Heart right ventricle (tissue), 16 donors: Measurements from ENCODE around the gene USP2. TPM values are rescaled to one million over a fixed set of nuclear protein-coding genes. Genes with fewer than 3 reads are reported as not detected.

Source experiments
- ATAC-seq, 8 donors: fragments of 200-7000 bp; cut with Tn5 transposase; one replicate each; pipeline ENCODE4 v1.9.1; 2020; ENCODE audit warnings: mild to moderate bottlenecking in 8 of 8, moderate library complexity in 8 of 8, moderate number of reproducible peaks in 1 of 8
- DNase-seq, 2 donors: peaks; one replicate each; pipeline ENCODE4 v3.0.0-alpha.2; 2020
- H3K27ac ChIP-seq, 10 donors: fragments of 200-600 bp; sonication (generic) in 2 of 10; one replicate each; pipeline versions ENCODE4 v1.5.0 to v1.8.0; 2020 to 2022; ENCODE audit warnings: mild to moderate bottlenecking in 3 of 10
- H3K27me3 ChIP-seq, 7 donors: fragments of 200-600 bp; one replicate each; pipeline ENCODE4 v1.8.0; 2021 to 2022; ENCODE audit warnings: mild to moderate bottlenecking in 2 of 7
- H3K36me3 ChIP-seq, 9 donors: fragments of 200-600 bp; sonication (generic) in 1 of 9; one replicate each; pipeline versions ENCODE4 v1.5.0 to v1.8.0; 2020 to 2022; ENCODE audit warnings: mild to moderate bottlenecking in 2 of 9
- H3K4me1 ChIP-seq, 9 donors: fragments of 200-600 bp; sonication (generic) in 1 of 9; one replicate each; pipeline versions ENCODE4 v1.5.0 to v1.8.0; 2020 to 2022; ENCODE audit warnings: mild to moderate bottlenecking in 4 of 9
- H3K4me3 ChIP-seq, 10 donors: fragments of 200-600 bp; sonication (generic) in 2 of 10; one replicate each; pipeline versions ENCODE4 v1.5.0 to v1.8.0; 2020 to 2022; ENCODE audit warnings: mild to moderate bottlenecking in 7 of 10, moderate library complexity in 2 of 10
- H3K9me3 ChIP-seq, 11 donors: fragments of 200-600 bp in 10 of 11; sonication (generic) in 2 of 11; one replicate each; pipeline versions ENCODE4 v1.5.0 to v1.8.0; 2013 to 2022; ENCODE audit warnings: mild to moderate bottlenecking in 2 of 11, control low read depth in 1 of 11, moderate library complexity in 1 of 11
- CTCF ChIP-seq, 9 donors: fragments of 200-600 bp; sonication (generic) in 2 of 9; IDR thresholded peaks; one replicate each; pipeline versions ENCODE4 v1.5.0 to v1.8.0; 2021 to 2022; ENCODE audit warnings: antibody characterized with exemption in 9 of 9, mild to moderate bottlenecking in 5 of 9, moderate library complexity in 1 of 9
- WGBS, 2 donors: extraction: QIAGEN DNeasy Blood & Tissue Kit; methylation state at CpG; one replicate each; pipeline ENCODE4 v1.1.7; 2013; ENCODE audit warnings: inconsistent platforms in 1 of 2; 5-methylcytosine and 5-hydroxymethylcytosine counted together
- intact Hi-C, 10 donors: fragments of 100-400 bp; cut with DNase I; formaldehyde crosslinking; loops; one replicate each; pipeline versions ENCODE4 v1.11.1 to v1.14.2; 2022
- polyA plus RNA-seq, 2 donors: library from polyadenylated mRNA; stranded (reverse); fragments of 200-250 nt; gene quantifications; one replicate each; pipeline ENCODE4 v1.2.3, GENCODE V29; 2013
- total RNA-seq, 10 donors: library from RNA; stranded (reverse); fragmentation: NEBNext Ultra II Directional in 3 of 10; extraction: Animal tissue kit (Norgen Biotek cat#: 25700) in 3 of 10; gene quantifications; one replicate each; pipeline versions ENCODE4 v1.2.1 to v1.2.4, GENCODE V29; 2021 to 2023
- donor health status: Arrhythmogenic right ventricular cardiomyopathy.
- donor health status: ischemic (EF 13 %, LVEDD 7.1; RV severe dilation, severe dysfunction).
- donor health status: healthy with polysubstance abuse.
- donor health status: DM: no; HTN: yes; CAD: no.
- donor health status: DM: no; HTN: no; CAD: no.
- donor health status: ischemic (EF 25% LVEDD 6.9; RV normal size, moderate dysfunction).
- donor health status: ischemic (EF 25% LVEDD 5.7; RV mildly dilated, moderate dysfunction).
- donor health status: healthy.
- donor health status: DM: yes; HTN: yes; CAD: no.
- donor health status: Ischemic cardiomyopathy.
- donor health status: ischemic (EF 35%, LVEDD 5.7; RV mildly dilated, moderate dysfunction).
- donor health status: nonischemic (EF 11% LVEDD 7.7; RV severe dilation, severe dysfunction).
- donor health status: DM: yes; HTN: yes; CAD: no.
- donor health status: PGD.
- donor health status: ischemic (EF 29% LVEDD 5.4; RV normal size, mild dysfunction).
- donor health status: nonischemic (EF 23%, LVEDD 6.1; RV moderate dilation, normal function).

Gene USP2
- total and polyA plus RNA-seq, 12 donors: 42.0 to 183 (median 130) TPM

DNA sequence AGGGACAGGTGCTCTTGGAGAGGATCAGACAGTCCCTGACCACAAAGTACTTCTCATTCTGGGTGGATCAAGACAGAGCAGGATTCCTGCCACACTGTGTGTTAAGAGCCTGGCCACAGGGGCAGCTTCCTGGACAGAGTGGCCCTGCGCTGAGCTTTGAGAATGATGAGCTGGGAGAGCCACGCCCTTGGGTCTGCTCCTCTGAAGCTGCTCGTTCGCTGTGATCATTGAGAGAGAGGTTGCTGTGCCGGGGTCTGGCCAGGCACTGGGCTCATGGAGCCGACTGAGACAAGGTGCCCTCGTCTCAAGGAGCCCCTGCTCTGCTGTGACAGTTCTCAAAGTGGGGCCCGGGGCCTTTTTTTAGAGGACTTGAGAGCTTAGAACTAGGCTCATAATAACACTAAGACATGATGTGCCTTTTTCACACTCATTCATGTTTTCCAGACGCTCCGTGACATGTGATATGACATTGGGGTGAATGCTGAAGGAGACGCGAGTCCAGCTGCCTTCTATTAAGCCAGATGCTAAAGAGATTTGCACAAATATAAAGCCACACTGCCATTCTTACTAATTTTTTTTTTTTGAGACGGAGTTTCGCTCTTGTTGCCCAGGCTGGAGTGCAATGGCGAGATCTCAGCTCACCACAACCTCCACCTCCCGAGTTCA is 33.4 kb downstream of the USP2 start:
- Histone ChIP-seq H3K4me1 (peaks cover 2 to 21% (median 12%) of the 10 kb centered on the region in 9 donors), H3K27me3 (no peaks in the 10 kb centered on the region), H3K9me3 (no peaks in the 10 kb centered on the region), H3K27ac (peak overlapping the region in 2 of 10 donors; percentile 13 to 46), H3K4me3 (no peak overlapping the region), H3K36me3 (no peaks in the 10 kb centered on the region)
- DNase-seq: no peak
- WGBS, 2 donors: 74 to 75% methylated on average over 16 of the region's 16 CpGs
- no peak for TF ChIP-seq CTCF (IDR thresholded peaks at IDR 0.05)
- intact Hi-C loops: loop anchor here in 1 of 10 donors (10.0 kb wide), 1 partner anchor 127 kb away; no protein-coding TSS in a partner anchor
- no peak for ATAC-seq

DNA sequence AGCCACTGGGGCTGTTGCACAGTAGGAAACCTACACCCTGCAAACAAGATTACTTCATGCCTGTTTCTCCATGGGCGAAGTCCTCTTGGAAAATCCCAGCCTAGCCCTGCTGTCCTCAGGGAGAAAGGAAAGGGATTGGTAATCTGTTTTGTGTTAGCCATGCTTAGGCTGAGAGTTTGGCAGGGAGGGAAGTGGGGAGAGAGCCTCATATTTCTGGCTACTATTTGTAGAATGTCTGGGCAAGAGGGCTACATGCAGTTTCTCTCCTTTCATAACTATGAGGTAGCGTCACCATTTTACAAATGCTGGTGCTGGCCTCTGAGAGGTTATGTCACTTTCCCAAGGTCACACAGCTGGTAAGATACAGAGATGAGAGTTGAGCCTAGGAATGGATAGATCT is 34.2 kb downstream of the USP2 start:
- intact Hi-C loops: loop anchor here in 1 of 10 donors (10.0 kb wide), 1 partner anchor 128 kb away; no protein-coding TSS in a partner anchor
- Histone ChIP-seq H3K27ac (peak overlapping the region in 1 of 10 donors; percentile 30), H3K4me1 (peaks cover 0 to 13% (median 3%) of the 10 kb centered on the region in 9 donors), H3K9me3 (no peaks in the 10 kb centered on the region), H3K4me3 (no peak overlapping the region), H3K27me3 (peaks cover 0 to under 1% (median 0%) of the 10 kb centered on the region in 7 donors), H3K36me3 (no peaks in the 10 kb centered on the region)
- ATAC-seq (peak in 3 of 8 donors; percentile 6 to 22 (median 14)), DNase-seq (no peak)
- TF ChIP-seq CTCF (IDR thresholded peaks at IDR 0.05): no peak
- WGBS, 2 donors: 70 to 80% methylated on average over 2 of the region's 2 CpGs

GRCh38 chr11:119346605-119347004 is 34.9 kb downstream of the USP2 start, which contains the start of gene MFRP:
TSS of gene MFRP (minus strand) at chr11:119346705. CDS start at chr11:119346513, 192 bp downstream.
- TF ChIP-seq CTCF (IDR thresholded peaks at IDR 0.05): no peak
- Histone ChIP-seq H3K27ac (peak within 1 kb of the TSS in 1 of 10 donors; percentile 30), H3K4me3 (no peak within 1 kb of the TSS), H3K4me1 (peaks cover under 1 to 16% (median 3%) of the 10 kb centered on the region in 9 donors), H3K27me3 (peaks cover 0 to 7% (median 0%) of the 10 kb centered on the region in 7 donors), H3K36me3 (no peaks in the 10 kb centered on the region), H3K9me3 (no peaks in the 10 kb centered on the region)
- no peak for DNase-seq
- ATAC-seq: no peak
- 73 to 87% methylated on average over 6 of the region's 6 CpGs for WGBS, 2 donors
- intact Hi-C loops: loop anchor here in 1 of 10 donors (10.0 kb wide), 1 partner anchor 128 kb away; no protein-coding TSS in a partner anchor

DNA sequence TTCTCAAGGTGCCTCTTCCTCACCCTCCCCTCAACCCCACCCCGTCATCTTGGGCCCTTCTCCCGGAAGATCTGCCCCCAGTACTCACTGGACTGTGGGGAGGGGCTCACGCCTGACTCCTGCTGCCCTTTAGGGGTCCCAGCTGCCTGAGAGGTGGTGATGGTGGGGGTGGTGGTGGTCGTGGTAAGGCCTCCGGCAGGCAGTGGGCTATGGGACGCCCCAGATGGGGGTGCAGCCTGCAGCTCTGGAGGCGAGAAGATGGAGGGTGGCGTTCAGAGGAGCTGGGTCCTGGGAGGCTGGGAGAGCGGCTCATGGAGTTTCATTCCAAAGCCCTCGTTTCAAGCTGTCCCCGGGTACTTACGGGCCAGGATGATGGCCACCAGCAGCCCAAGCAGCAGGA is 35.8 kb downstream of the USP2 start:
- ATAC-seq: no peak
- TF ChIP-seq CTCF (IDR thresholded peaks at IDR 0.05): no peak
- Histone ChIP-seq H3K4me1 (peaks cover 8 to 25% (median 12%) of the 10 kb centered on the region in 9 donors), H3K9me3 (no peaks in the 10 kb centered on the region), H3K4me3 (no peak overlapping the region), H3K27me3 (peaks cover 0 to 16% (median 0%) of the 10 kb centered on the region in 7 donors), H3K36me3 (no peaks in the 10 kb centered on the region), H3K27ac (no peak overlapping the region)
- 88 to 92% methylated on average over 12 of the region's 12 CpGs for WGBS, 2 donors
- no peak for DNase-seq
- intact Hi-C loops: loop anchor here in 1 of 10 donors (10.0 kb wide), 1 partner anchor 129 kb away; no protein-coding TSS in a partner anchor
